SH-SY5Y (cell line): ENCODE measurements around the gene ZNF236.

Source experiments
- GATA2 ChIP-seq: IDR thresholded peaks from 2 replicates; pipeline ENCODE4 v1.6.1; 2011; ENCODE audit warnings: mild to moderate bottlenecking, low read depth, low read length
- GATA3 ChIP-seq: IDR thresholded peaks from 2 replicates; pipeline ENCODE4 v1.6.1; 2011; ENCODE audit warnings: low read depth, mild to moderate bottlenecking, low read length, moderate library complexity

DNA sequence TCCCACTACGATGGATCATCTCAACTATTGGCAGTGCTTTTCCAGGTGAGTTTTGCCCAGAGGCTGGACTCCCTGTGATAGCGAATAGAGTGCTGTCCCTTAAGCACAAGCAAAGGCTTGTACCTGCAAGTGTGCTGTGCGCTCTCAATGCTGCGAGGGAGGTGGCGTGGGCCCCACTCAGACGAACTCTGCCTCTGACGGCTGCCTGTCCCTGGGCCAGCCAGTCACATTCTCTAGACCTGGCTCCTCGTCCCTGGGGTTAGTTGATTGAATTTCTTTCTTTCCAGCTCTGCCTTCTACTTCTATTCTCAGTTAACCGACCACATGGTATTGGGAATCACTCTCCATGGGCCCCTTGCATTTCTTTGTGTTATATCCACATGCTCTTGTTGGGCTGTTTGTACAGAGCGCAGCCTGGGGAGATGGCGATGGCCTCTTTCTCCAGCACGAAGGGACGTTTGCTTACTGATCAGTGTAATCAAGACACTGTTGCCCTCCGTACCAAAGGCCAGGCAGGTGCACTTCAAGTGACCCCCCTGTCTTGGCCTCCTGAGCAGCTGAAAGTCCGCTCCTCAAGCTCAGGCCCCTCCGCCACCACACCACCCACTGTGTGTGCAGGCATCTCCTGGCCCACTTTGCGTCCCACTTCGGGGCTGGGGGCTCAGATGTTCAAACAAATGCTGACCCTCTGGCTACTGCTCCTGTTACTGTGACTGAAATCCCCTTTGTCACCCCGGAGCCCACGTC is 151.3 kb downstream of the ZNF236 start:
- no peak for TF ChIP-seq GATA2
- no peak for TF ChIP-seq GATA3
